ENCODE measurements around the gene ZDHHC14. TPM values are rescaled to one million over a fixed set of nuclear protein-coding genes. Genes with fewer than 3 reads are reported as not detected.
A peak's percentile ranks its signal among the peaks of the same experiment; 100 is the strongest.

ZDHHC14 gene
- total RNA-seq, 1 donor from 2014 or later: 1.1 TPM

DNA sequence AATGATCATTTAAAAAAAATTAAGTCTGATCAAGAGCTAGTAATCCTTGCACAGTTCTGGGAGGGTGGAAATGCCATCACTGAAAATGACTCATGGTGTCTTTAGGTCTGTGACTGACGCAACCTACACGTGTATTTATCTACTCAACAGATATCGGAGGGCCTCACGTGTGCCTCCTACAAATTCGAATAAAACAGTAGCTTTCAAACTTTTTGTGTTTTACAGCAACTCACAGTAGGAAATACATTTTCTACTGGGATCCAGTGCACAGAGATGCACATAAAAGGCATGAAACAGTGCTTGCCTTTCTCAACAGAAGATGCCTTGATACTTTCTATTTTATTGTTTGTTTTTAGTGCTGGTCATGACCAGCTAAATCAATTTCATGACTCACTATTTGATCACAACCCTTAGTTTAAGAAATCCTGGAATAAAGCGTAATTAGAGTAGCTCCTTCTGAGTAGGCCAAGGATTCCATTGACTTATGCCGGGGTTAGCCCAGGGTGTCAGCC is 232.1 kb downstream of the ZDHHC14 start:
- DNase-seq (ENCODE audit: low read depth): no peak

DNA sequence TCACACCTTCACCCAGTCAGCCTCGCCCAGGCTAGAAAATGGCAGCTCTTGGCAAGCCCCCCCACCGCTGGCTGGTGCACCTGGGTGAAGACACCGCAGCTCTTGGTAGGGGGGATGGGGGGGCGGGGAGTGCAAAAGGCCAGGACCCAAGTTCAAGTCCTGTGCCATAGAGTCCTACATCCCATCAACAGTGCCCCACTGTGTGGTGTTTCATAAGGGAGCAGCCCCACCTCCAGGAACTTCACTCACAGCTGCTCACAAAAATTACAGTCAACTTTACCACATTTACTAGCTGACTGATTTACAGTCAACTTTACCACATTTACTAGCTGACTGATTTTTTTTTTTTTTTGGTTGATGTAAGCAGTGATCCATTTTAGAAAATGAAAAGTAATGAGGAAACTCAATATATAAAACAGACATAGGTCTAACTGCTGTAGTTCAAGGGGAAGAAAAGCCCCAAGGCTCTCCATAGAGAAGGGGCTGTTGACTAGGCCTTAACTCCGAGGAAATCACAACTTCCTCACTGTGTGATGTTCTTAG is 233.1 kb downstream of the ZDHHC14 start:
- peak; percentile 35 for DNase-seq (ENCODE audit: low read depth)

DNA sequence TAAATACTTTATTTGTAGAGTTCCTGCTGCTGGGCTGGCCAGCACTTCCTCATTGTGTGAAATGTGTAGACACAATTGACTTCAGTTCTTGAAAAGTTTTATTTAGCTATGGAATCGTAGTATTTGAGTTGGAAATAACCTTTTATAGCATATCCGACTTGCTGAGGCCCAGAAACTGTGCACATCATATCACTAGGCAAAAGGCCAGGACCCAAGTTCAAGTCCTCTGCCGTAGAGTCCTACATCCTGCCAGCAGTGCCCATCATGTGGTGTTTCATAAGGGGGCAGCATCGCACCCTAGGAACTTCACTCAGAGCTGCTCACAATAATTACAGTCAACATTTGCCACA is 234.4 kb downstream of the ZDHHC14 start:
- peak; percentile 24 for DNase-seq (ENCODE audit: low read depth)

DNA sequence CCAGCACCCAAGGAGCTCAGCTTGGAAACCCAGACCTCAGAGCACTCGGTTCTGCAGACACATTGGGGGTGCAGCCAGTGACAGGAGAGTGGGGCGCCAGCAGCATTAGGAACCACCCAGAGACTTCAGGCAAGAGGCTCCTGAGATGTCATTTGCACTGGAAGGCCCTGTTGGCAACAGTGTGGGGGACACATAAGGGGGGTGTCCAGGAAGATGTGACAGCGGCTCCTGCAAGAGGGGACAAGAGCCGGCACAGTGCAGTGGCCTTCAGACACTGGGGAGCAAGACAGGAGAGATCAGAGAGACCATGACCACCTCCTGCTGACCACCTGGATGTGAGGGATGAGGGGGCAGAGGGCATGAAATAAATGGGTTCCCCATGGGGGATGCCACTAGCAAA is 235.0 kb downstream of the ZDHHC14 start:
- no peak for DNase-seq (ENCODE audit: low read depth)

DNA sequence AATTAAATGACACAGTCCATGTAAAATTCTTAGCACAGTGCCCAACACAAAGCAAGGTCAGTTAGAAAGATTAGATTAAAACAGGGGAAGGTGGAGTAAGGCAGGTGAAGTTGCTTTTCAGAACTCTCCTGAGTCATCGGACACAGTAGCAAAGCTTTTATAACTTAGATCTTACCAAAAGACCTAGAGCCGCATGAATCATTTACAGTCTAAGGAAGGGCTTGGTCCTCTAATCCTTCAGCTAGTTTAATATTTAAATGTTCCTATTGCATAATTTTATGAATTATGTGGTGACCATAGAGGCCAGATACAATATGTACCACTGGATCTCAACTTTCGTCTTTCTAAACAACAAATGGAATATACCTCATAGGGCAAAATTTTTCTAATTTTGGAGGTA is 240.0 kb downstream of the ZDHHC14 start:
- no peak for DNase-seq (ENCODE audit: low read depth)

DNA sequence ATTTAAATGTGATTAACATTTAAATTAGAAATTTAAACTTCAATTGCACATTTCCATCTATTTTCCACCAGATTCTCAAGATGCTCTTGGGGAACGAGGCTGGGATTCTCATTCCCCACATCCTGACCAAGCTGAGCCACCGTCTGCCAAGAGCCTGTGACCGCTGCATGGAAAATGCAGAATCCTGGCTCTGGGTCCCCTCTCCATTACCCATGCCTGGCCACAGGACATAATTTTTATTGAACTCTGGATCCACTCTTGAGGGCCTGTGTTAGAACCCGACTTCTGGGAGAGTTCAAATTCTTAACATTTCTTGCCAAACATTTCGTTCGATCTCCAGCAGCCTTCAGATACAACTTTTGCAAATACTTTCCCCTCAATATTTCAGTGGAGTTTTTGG is 240.4 kb downstream of the ZDHHC14 start:
- DNase-seq (ENCODE audit: low read depth): no peak

DNA sequence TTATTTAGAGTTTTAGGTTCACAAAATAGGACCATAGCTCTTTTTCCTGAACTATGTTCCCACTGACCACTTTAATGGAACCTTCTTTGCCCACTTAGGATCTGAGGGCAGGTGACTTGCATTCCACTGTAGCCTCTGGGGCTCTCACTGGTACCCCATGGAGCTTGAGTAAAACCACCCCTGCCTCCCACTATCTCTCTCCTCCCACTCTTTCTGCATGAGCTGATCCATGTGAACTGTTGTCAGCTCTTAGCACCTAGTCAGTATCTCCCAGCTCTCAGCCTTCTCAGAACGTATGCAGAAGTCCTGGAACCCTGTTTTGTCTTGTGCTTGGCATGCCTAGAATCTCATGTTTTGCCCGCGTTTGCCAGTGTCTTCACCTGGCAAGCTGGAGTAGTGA is 241.4 kb downstream of the ZDHHC14 start:
- DNase-seq (ENCODE audit: low read depth): no peak

DNA sequence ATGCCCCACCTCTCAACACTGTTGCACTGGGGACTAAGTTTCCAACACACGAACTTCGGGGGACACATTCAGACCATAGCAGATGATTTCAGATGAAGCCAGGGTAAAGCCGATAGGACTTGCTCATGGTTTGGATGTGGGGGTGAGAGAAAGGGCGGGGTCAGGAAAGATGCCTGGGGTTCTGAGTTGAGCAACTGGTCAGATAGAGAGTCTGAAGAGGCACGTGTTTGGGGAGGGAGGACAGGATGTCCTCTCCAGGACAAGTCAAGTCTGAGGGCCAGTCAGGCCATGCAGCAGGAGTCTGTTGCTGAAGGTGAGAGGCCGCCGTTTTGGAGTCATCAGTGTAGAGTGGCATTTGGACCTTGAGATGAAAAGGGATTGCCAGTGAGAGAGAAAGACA is 244.1 kb downstream of the ZDHHC14 start:
- DNase-seq (ENCODE audit: low read depth): no peak

DNA sequence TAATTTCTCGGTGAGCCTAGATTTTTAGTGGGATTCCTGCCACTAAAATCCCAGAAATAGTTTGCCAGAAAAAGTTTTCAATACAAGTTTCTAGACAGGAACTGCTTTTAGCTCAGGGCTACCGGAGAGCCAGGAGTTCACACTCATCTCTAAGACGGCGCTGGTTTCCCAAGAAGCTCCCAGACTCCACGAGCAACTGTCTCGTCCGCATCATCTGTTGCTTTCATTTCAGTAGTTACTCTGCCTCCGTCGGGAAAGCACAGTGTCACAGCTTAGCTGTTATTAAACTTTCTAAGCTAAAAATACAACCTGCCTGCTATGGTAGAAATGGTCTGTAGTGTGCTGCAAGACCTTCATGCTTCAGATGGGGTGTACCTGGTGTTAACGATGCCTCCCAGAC is 244.8 kb downstream of the ZDHHC14 start:
- peak; percentile 51 for DNase-seq (ENCODE audit: low read depth)

DNA sequence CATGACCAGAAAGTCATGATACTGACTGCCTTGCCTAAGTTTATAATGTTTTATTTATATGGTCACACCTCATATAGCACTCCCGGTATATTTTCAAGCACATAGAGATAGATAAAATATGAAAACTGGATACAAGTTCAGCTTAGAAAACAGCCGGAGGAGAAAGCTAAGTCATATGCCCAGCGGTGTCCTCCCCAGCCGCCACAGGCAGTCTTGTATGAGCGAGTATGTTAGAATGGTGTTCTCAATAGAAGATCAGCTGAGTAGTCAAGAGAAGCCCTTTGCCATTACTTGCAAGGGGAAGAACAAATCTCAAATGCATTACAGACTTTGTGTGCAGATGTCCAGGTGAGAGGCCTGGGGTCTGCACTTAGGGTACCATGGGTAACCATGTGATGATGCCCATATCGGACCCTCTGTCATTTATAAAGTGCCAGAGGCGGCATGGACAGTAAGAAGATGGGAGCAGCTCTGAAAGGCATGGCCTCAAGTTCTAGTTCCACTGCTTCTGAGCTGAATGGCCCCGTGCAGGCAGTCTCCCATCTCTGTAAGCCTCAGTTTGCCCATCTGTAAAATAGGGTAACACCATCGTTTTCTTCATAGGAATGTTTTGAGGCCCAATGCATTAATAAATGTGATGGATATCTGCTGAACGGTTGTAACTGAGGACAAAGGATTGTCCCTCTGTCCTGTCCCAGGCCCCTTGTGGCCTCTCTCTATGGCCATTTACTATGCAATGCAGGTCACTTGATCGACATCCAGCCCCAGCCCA is 246.4 kb downstream of the ZDHHC14 start:
- no peak for DNase-seq (ENCODE audit: low read depth)

DNA sequence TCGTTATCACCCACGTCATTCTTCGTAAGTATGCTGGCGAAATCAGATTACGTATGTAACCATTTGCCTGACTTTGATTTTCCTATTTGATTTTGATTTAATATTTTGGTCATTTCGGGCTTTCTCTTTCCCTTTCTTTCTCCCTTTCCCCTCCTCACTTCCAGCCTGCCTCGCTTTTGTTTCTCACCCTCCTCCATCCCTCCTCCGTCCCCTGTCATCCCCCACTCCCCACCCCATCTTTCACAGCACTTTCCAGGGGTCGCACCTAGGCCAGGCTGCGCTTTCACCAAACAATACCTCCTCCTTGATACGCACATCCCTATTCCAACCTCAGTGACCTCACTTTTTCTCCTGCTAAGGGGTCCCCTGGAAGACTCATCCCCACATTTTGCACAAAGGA is 247.5 kb downstream of the ZDHHC14 start:
- no peak for DNase-seq (ENCODE audit: low read depth)

DNA sequence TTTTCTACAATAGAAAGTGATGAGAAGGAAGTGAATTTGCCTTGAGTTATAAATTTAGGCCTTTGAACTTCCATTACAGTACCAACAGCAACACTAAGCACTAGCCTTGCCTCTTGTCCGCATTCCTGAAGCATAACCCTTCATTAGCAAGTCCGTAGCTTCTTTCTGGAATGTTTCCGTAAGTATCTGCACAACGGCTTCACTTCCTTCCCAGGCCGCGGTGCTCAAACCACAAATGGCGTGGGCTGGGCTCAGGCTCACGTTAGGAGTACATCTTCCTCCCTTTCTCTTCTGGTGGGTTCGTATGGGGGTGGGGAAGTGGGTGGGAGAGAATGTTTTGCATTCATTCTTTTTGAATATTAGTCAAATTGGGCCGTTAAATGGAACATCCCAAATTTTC is 248.2 kb downstream of the ZDHHC14 start:
- DNase-seq (ENCODE audit: low read depth): no peak

DNA sequence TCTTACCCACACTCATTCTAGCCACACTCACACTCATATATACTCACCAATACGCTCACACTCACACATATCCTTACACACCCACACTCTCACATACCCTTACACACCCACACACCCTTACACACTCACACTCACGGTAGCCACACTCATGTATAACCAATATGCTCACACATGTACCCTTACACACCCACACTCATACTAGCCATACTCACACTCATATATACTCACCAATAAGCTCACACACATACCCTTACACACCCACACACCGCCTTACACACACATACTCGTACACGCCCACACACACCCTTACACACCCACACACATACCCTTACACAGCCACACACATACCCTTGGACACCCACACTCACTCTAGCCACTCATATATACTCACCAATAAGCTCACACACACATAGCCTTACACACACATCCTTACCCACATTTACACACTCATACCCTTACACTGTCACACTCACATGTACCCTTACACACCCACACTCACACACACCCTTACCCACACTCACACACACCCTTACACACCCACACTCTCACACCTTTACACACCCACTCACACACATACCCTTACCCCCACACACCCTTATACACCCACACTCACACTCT is 249.6 kb downstream of the ZDHHC14 start:
- DNase-seq (ENCODE audit: low read depth): no peak

DNA sequence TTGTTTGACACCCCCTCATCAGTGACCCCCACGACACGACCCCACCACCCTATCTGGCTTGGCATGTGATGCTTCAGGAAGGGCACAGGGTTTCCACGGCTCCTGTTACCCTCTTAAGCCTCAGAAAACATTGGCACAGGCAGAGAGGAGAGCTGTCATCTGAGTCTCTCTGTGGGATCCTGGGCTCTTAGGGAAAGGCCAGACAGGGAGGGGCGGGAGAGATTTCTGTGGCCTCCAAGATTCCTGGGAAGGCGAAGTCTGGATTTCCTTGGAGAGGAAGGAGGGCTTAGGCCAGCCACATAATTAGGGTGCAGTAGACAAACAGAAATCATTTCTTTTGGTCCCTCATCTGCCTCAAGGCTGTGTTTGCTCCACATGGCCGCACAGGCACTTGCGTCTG is 250.4 kb downstream of the ZDHHC14 start:
- DNase-seq (ENCODE audit: low read depth): peak; percentile 87

DNA sequence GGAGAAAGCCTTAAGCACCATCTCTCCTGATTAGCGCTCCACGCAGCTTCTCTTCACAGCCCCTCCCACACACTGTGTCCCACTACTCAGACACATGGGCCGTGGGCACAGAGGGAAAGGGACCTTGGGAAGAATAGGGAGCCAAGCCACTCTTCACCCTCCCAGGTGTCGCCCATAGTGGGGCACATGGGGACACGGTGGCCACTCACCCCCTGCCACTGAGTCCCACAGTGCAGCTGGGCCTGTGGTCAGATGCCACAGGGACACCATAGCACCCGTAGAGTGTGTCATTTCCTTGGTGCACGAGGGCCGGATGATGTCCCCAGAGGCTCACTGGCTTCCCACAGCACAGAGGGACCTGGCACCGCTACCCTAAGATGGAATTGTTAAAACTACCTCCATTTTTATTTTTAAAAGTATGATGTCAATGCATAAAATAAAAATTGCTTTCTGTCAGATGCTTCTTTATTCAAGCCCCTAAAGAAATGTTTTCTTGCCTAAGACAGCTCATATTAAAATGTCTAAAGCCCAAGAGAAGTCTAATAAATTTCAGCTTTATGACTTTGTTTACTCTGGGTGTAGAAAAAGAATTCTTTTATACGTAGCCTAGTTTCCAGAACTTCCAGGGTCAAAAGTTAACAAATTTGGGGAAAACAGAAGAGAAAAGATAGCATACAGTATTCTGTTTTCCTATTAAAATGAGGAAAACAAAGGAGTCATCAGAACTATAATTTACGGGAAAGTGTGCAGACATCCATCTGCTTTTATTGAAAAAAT is 251.0 kb downstream of the ZDHHC14 start:
- peak; percentile 46 for DNase-seq (ENCODE audit: low read depth)

DNA sequence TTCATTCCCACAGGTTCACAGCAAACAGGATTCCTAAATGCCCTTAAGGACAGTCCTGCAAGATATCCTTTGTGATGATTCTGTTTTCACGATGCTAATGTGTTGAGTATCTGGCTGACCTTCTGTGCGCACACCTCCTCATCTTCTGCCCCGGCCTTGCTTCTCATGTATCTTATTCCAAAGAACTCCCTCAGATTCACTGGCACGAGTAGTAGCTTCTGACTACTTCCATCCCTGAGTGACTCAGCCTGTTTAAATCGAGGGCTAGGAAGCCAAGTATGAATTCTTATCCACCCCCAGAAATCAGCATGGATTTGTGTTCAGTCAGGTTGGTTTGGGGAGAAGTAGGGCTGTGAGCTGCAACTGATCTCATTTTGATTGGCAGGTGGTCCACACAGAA is 251.8 kb downstream of the ZDHHC14 start:
- DNase-seq (ENCODE audit: low read depth): no peak

DNA sequence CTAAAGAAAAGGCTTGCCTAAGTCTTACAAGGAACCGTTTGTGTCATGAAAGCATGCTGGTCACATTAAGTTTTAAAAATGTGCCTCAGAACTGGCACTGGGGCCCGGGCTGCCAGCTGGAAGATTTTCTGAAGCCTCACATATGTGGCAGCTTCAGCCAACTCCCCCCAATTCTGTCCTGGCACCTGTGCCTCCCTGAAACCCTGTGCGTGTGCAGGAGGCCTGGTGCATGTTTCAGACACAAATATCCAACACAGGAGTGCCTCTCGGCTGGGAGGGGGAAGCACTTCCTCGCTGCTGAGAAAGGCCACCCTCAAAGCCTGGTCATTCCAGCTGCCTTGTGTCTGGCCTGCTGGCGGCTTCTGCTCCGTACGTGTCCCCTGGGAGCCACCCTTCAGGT is 253.6 kb downstream of the ZDHHC14 start:
- no peak for DNase-seq (ENCODE audit: low read depth)

DNA sequence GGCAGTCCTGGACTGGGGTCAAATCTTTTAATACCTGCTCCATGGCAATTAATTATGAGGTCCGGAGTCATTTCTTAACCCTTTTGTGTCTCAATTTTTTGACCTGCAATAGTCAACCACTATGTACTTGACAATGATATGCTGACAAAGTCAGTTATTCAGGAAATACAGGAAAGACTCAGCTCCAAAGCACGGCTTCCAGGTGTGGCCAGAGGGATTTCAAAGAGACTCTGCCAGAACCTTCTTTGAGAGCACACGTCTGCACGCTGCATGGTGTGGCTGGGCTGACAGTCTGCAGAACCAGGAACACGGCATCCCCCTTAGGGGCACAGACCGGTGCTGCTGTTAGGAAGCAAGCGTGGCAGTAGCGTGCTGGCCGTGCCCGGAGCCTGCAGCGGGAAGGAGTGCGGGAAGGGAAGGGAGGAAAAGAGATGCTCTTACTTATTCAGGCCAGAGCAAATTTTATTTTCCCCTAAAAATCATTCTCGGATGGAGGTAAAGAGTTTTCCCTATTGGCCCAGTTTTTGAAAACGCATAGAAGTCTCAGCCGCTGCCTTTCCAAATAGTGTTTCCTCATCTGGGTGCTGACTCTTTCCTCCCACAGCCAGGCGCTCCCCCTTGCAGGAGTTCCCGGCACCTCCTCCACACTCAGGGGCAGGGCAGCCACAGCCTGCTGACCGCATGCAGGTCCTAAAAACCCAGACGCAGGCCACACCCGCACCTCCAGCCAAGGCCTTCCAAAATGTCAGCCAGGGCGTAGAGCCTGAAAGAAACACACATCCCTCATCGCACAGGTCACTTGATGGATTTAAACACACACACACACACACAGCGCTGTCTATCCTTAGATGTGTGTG is 254.6 kb downstream of the ZDHHC14 start:
- DNase-seq (ENCODE audit: low read depth): no peak

DNA sequence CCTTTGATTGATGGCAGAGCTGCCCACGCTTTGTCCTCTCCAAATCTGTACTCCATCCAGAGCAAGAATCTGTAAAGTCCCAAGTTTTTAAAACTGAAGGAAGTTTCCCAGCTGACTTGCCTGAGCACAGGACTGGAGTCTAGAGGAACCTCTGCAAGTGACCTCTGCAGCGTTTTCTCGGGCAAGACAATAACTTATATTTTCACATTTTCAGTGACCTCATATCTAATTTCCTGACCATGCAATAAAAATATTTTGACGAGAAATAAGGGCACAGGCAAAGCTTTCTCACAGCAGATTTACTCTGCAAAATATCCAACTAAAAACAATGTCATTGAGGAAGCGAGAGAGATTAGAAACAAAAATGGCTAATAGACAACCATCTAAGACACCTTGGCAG is 256.5 kb downstream of the ZDHHC14 start:
- no peak for DNase-seq (ENCODE audit: low read depth)

DNA sequence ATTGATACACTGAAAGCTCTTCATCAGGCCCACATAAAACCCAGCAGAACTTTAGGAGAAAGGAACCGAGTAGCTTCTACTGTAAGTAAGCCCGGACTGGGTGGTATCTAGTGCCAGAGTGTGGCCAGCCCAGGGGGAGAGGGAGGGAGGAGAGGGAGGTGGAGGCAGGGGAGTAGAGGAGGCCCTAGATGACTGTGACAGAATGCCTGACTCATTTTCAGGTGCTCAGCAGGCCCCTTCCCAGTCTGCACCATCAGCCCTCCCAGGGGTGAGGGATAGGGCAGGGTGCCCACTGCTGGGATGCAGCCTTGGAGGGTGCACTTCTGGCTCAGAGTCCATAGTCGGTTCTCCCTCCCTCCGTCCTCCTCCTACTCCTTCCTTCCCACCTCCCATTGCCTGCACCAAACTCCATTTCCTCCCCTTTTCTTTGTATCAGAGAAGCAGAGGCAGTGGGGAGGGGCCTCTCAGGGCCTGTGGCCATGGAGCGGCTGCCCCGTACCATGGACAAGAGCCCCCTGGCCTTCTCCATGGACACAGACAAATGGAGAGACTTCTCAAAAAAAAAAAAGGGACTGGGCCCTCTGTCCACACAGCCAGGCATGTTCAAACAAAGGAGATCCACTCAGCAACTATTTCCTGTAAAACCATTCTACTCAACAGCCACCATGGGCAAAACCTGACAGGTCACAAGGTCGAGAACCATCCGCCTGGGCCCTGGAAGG is 257.1 kb downstream of the ZDHHC14 start:
- no peak for DNase-seq (ENCODE audit: low read depth)
